MCF 10A (cell line): ENCODE results near the gene ICAM2. TPM values are rescaled to one million over a fixed set of nuclear protein-coding genes. Genes with fewer than 3 reads are reported as not detected.
"Not testable (repeated sequence)": the region's sequence is repeated elsewhere in the genome, so short reads cannot be mapped to it uniquely, and the experiment has no call there.

Experiments used
- BruUV-seq: library from RNA; stranded (reverse); fragments of 400-500 nt; replicated peaks from 2 replicates; lab custom pipeline; 2021; lab: Mats Ljungman, UMichigan
- CTCF ChIA-PET: fragments of 300-600 bp; sonication (Branson Sonifier 250); formaldehyde crosslinking; extraction: SDS; loops from one replicate; lab custom pipeline; 2021; ENCODE audit warnings: antibody characterized with exemption, inconsistent platforms; lab: Yijun Ruan, JAX
- POLR2A ChIA-PET: fragments of 300-600, 350-650 bp; sonication (Branson Sonifier 250); formaldehyde crosslinking; extraction: SDS; loops from one replicate; lab custom pipeline; 2020; ENCODE audit warnings: antibody characterized with exemption, inconsistent platforms; lab: Yijun Ruan, JAX
- DNase-seq: peaks from one replicate; pipeline ENCODE4 v3.0.0-alpha.2; 2018; ENCODE audit not compliant: unreplicated experiment
- H3K27ac Mint-ChIP-seq: one replicate; pipeline ENCODE4 v1.8.0; 2022; ENCODE audit warnings: mild to moderate bottlenecking, low read depth, mixed read lengths; ENCODE audit not compliant: unreplicated experiment
- H3K27me3 Mint-ChIP-seq: one replicate; pipeline ENCODE4 v1.8.0; 2022; ENCODE audit warnings: mixed read lengths; ENCODE audit not compliant: insufficient read depth, unreplicated experiment
- H3K36me3 Mint-ChIP-seq: one replicate; pipeline ENCODE4 v1.8.0; 2022; ENCODE audit warnings: mild to moderate bottlenecking, moderate library complexity, mixed read lengths; ENCODE audit not compliant: insufficient read depth, unreplicated experiment
- H3K4me1 Mint-ChIP-seq: one replicate; pipeline ENCODE4 v1.8.0; 2022; ENCODE audit warnings: mixed read lengths; ENCODE audit not compliant: insufficient read depth, unreplicated experiment
- H3K4me3 Mint-ChIP-seq: one replicate; pipeline ENCODE4 v1.8.0; 2022; ENCODE audit warnings: mild to moderate bottlenecking, moderate library complexity, mixed read lengths; ENCODE audit not compliant: unreplicated experiment
- H3K9me3 Mint-ChIP-seq: one replicate; pipeline ENCODE4 v1.8.0; 2022; ENCODE audit warnings: mixed read lengths; ENCODE audit not compliant: unreplicated experiment
- CTCF ChIP-seq: fragments of 200-600 bp; IDR thresholded peaks from one replicate; pipeline ENCODE4 v1.8.0; 2022; ENCODE audit warnings: antibody characterized with exemption, mild to moderate bottlenecking; ENCODE audit not compliant: unreplicated experiment
- intact Hi-C: fragments of 100-400 bp; cut with micrococcal nuclease; formaldehyde crosslinking; loops from 2 replicates; pipeline ENCODE4 v1.14.1; 2022
- total RNA-seq: library from RNA; stranded (reverse); gene quantifications from 2 replicates; pipeline ENCODE4 v1.2.3, GENCODE V29; 2022

ICAM2 gene
- total RNA-seq, 1 experiment from 2014 or later: not detected

- Mint-ChIP-seq H3K36me3 (no peaks in the 10 kb centered on the region), H3K4me1 (peaks cover 9% of the 10 kb centered on the region), H3K4me3 (no peak overlapping the region), H3K27me3 (peaks cover 7% of the 10 kb centered on the region), H3K9me3 (no peaks in the 10 kb centered on the region), H3K27ac (peak overlapping the region; percentile 33)
- no TSS peak for BruUV-seq
- ChIA-PET POLR2A (no interaction called here), CTCF (interaction anchor here (0.6 to 1.8 kb wide), 4 partner anchors 9 to 1554 kb away, joined by 3 to 11 read pairs (median 4); no protein-coding TSS in a partner anchor)
- DNase-seq: peak; percentile 73
- no peak for TF ChIP-seq CTCF
- intact Hi-C loops: no loop called here
Observed at GRCh38 chr17:63984651-63985386, 35.6 kb downstream of the ICAM2 start.

- CTCF ChIA-PET: interaction anchor here (0.8 to 1.8 kb wide), 3 partner anchors 8 to 65 kb away, joined by 3 to 11 read pairs (median 3); no protein-coding TSS in a partner anchor
- H3K27me3 Mint-ChIP-seq: peaks cover 1% of the 10 kb centered on the region
Observed at GRCh38 chr17:63984236-63984635, 36.2 kb downstream of the ICAM2 start.

GRCh38 chr17:63983320-63983719 is 37.1 kb downstream of the ICAM2 start:
- H3K36me3 Mint-ChIP-seq: no peaks in the 10 kb centered on the region
- DNase-seq: no peak
- no TSS peak for BruUV-seq
- H3K4me1 Mint-ChIP-seq: peaks cover 9% of the 10 kb centered on the region
- H3K27ac Mint-ChIP-seq: no peak overlapping the region
- ChIA-PET POLR2A (no interaction called here), CTCF (interaction anchor here (0.6 to 1.0 kb wide), 5 partner anchors 34 to 280 kb away, joined by 3 to 4 read pairs (median 4); no protein-coding TSS in a partner anchor)
- no peaks in the 10 kb centered on the region for H3K27me3 Mint-ChIP-seq
- no peak for TF ChIP-seq CTCF
- intact Hi-C loops: no loop called here
- no peak overlapping the region for H3K4me3 Mint-ChIP-seq
- H3K9me3 Mint-ChIP-seq: no peaks in the 10 kb centered on the region

More at GRCh38 chr17:63984236-63984635, 36.2 kb downstream of the ICAM2 start:
- BruUV-seq: no TSS peak
- peaks cover 9% of the 10 kb centered on the region for H3K4me1 Mint-ChIP-seq
- no peak for TF ChIP-seq CTCF
- DNase-seq: no peak
- intact Hi-C loops: no loop called here
- no peak overlapping the region for H3K4me3 Mint-ChIP-seq
- POLR2A ChIA-PET: no interaction called here
- H3K36me3 Mint-ChIP-seq: no peaks in the 10 kb centered on the region
- H3K27ac Mint-ChIP-seq: peak overlapping the region; percentile 33
- H3K9me3 Mint-ChIP-seq: no peaks in the 10 kb centered on the region

- H3K4me3 Mint-ChIP-seq, H3K27me3 Mint-ChIP-seq, H3K4me1 Mint-ChIP-seq, H3K9me3 Mint-ChIP-seq, H3K36me3 Mint-ChIP-seq, H3K27ac Mint-ChIP-seq, DNase-seq, intact Hi-C loops, BruUV-seq, POLR2A ChIA-PET: not testable (repeated sequence)
- CTCF ChIA-PET: interaction anchor here (0.6 to 0.9 kb wide), 3 partner anchors 36 to 279 kb away, joined by 4 read pairs; no protein-coding TSS in a partner anchor
Observed at GRCh38 chr17:63982641-63983040, 37.8 kb downstream of the ICAM2 start.
